ENCODE measurements around the gene EFHB. TPM values are rescaled to one million over a fixed set of nuclear protein-coding genes. Genes with fewer than 3 reads are reported as not detected.
"Not testable (repeated sequence)": the region's sequence is repeated elsewhere in the genome, so short reads cannot be mapped to it uniquely, and the experiment has no call there.

The EFHB gene
- total RNA-seq, 1 donor from 2014 or later = 2.0 TPM

GRCh38 chr3:19960696-19961095, 26.7 kb upstream of the EFHB start:
- H3K36me3 Mint-ChIP-seq = peaks cover 17% of the 10 kb centered on the region
- no peak overlapping the region for H3K4me3 ChIP-seq
- no peaks in the 10 kb centered on the region for H3K27me3 ChIP-seq
- H3K9me3 Mint-ChIP-seq = no peaks in the 10 kb centered on the region
- H3K27ac ChIP-seq = no peak overlapping the region
- H3K4me3 Mint-ChIP-seq = no peak overlapping the region
- no peak overlapping the region for H2AFZ ChIP-seq (replicated peaks)
- no peak for DNase-seq (ENCODE audit: low spot score)
- peaks cover 81% of the 10 kb centered on the region for H4K20me1 ChIP-seq (ENCODE audit: low read depth)
- H3K4me1 Mint-ChIP-seq = no peaks in the 10 kb centered on the region
- H3K36me3 ChIP-seq = no peaks in the 10 kb centered on the region
- no peaks in the 10 kb centered on the region for H3F3A ChIP-seq (ENCODE audit: low read depth)
- no peaks in the 10 kb centered on the region for H3K27me3 Mint-ChIP-seq (ENCODE audit: insufficient read depth, low read depth)
- no peak overlapping the region for H3K9ac ChIP-seq
- no peaks in the 10 kb centered on the region for H3K4me1 ChIP-seq
- H3K9me3 ChIP-seq (ENCODE audit: low read depth) = no peaks in the 10 kb centered on the region
- TF ChIP-seq, protein P1, sequence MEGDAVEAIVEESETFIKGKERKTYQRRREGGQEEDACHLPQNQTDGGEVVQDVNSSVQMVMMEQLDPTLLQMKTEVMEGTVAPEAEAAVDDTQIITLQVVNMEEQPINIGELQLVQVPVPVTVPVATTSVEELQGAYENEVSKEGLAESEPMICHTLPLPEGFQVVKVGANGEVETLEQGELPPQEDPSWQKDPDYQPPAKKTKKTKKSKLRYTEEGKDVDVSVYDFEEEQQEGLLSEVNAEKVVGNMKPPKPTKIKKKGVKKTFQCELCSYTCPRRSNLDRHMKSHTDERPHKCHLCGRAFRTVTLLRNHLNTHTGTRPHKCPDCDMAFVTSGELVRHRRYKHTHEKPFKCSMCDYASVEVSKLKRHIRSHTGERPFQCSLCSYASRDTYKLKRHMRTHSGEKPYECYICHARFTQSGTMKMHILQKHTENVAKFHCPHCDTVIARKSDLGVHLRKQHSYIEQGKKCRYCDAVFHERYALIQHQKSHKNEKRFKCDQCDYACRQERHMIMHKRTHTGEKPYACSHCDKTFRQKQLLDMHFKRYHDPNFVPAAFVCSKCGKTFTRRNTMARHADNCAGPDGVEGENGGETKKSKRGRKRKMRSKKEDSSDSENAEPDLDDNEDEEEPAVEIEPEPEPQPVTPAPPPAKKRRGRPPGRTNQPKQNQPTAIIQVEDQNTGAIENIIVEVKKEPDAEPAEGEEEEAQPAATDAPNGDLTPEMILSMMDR (IDR thresholded peaks at IDR 0.05) = no peak
- TF ChIP-seq EZH2 (IDR thresholded peaks at IDR 0.05) (no peak), EZH2phosphoT487 (IDR thresholded peaks at IDR 0.05) (no peak)
- H3K79me2 ChIP-seq (ENCODE audit: low read depth) = peaks cover 100% of the 10 kb centered on the region
- no peak overlapping the region for H3K4me2 ChIP-seq
- no peak overlapping the region for H3K27ac Mint-ChIP-seq

DNA sequence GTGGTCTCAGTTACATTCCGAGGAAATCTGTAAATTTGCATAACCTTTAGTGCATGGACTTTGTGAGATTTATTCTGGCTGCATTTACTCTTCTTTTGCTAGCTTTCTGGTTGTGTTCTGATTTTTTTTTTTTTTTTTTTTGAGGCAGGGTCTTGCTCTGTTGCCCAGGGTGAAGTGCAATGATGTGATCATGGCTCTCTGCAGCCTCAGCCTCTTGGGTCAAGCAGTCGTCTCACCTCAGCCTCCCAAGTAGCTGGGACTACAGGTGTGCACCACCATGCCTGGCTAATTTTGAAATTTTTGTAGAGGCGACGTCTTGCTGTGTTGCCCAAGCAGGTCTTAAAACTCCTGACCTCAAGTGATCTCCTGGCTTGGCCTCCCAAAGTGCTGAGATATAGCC, 25.5 kb upstream of the EFHB start:
- no peak overlapping the region for H3K9ac ChIP-seq
- H3K4me1 ChIP-seq = no peaks in the 10 kb centered on the region
- no peak overlapping the region for H3K4me2 ChIP-seq
- no peak overlapping the region for H2AFZ ChIP-seq (replicated peaks)
- H3K4me3 Mint-ChIP-seq = no peak overlapping the region
- H3K9me3 ChIP-seq (ENCODE audit: low read depth) = no peaks in the 10 kb centered on the region
- H3K27ac Mint-ChIP-seq = no peak overlapping the region
- no peaks in the 10 kb centered on the region for H3F3A ChIP-seq (ENCODE audit: low read depth)
- no peaks in the 10 kb centered on the region for H3K4me1 Mint-ChIP-seq
- no peak overlapping the region for H3K4me3 ChIP-seq
- peaks cover 69% of the 10 kb centered on the region for H4K20me1 ChIP-seq (ENCODE audit: low read depth)
- H3K36me3 ChIP-seq = no peaks in the 10 kb centered on the region
- TF ChIP-seq, protein P1 (IDR thresholded peaks at IDR 0.05) = no peak
- TF ChIP-seq EZH2phosphoT487 (IDR thresholded peaks at IDR 0.05) (no peak), EZH2 (IDR thresholded peaks at IDR 0.05) (no peak)
- no peaks in the 10 kb centered on the region for H3K27me3 ChIP-seq
- H3K27me3 Mint-ChIP-seq (ENCODE audit: insufficient read depth, low read depth) = no peaks in the 10 kb centered on the region
- H3K9me3 Mint-ChIP-seq = no peaks in the 10 kb centered on the region
- H3K27ac ChIP-seq = no peak overlapping the region
- no peak for DNase-seq (ENCODE audit: low spot score)
- H3K79me2 ChIP-seq (ENCODE audit: low read depth) = peaks cover 100% of the 10 kb centered on the region
- peaks cover 20% of the 10 kb centered on the region for H3K36me3 Mint-ChIP-seq

- not testable (repeated sequence) for H3K27ac ChIP-seq; H3K27me3 Mint-ChIP-seq (ENCODE audit: insufficient read depth, low read depth); H3K4me3 Mint-ChIP-seq; H3K4me3 ChIP-seq; H3K9ac ChIP-seq; H2AFZ ChIP-seq (replicated peaks); H3K4me1 Mint-ChIP-seq; H3K9me3 Mint-ChIP-seq; H3K4me1 ChIP-seq; H3K36me3 ChIP-seq; DNase-seq (ENCODE audit: low spot score); H3K4me2 ChIP-seq; H3K27me3 ChIP-seq; H3K27ac Mint-ChIP-seq; H3F3A ChIP-seq (ENCODE audit: low read depth); H3K9me3 ChIP-seq (ENCODE audit: low read depth)
- H3K36me3 Mint-ChIP-seq = peaks cover 17% of the 10 kb centered on the region
- Histone ChIP-seq H4K20me1 (ENCODE audit: low read depth) (peaks cover 67% of the 10 kb centered on the region), H3K79me2 (ENCODE audit: low read depth) (peaks cover 100% of the 10 kb centered on the region)
These were observed 23.3 kb upstream of the EFHB start for GRCh38 chr3:19957354-19957753.

DNA sequence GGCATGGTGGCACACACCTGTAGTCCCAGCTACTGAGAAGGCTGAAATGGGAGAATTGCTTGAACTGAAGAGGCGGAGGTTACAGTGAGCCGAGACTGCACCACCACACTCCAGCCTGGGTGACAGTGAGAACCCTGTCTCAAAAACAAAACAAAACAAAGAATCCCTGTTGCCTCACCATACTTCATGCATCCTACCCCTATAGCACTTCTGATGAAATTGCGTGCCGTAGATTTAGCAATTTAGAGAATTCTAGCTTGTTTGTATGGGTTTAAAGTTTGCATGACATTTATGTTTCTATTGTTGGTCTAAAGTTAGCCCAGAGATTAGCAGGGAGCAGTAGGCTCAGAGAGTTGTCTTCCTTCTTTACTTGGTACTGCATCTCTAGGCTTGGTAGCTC, 20.7 kb upstream of the EFHB start:
- Mint-ChIP-seq H3K36me3 (peaks cover 13% of the 10 kb centered on the region), H3K4me1 (peaks cover 5% of the 10 kb centered on the region), H3K27me3 (ENCODE audit: insufficient read depth, low read depth) (no peaks in the 10 kb centered on the region), H3K4me3 (no peak overlapping the region), H3K27ac (no peak overlapping the region), H3K9me3 (no peaks in the 10 kb centered on the region)
- Histone ChIP-seq H3K79me2 (ENCODE audit: low read depth) (peaks cover 100% of the 10 kb centered on the region), H3K9ac (no peak overlapping the region), H4K20me1 (ENCODE audit: low read depth) (peaks cover 71% of the 10 kb centered on the region), H2AFZ (replicated peaks) (no peak overlapping the region), H3F3A (ENCODE audit: low read depth) (no peaks in the 10 kb centered on the region), H3K27me3 (no peaks in the 10 kb centered on the region), H3K4me1 (peaks cover 3% of the 10 kb centered on the region), H3K36me3 (no peaks in the 10 kb centered on the region), H3K9me3 (ENCODE audit: low read depth) (no peaks in the 10 kb centered on the region), H3K4me3 (no peak overlapping the region), H3K4me2 (no peak overlapping the region), H3K27ac (no peak overlapping the region)
- TF ChIP-seq, protein P1 (IDR thresholded peaks at IDR 0.05) = no peak
- TF ChIP-seq EZH2 (IDR thresholded peaks at IDR 0.05) = no peak
- no peak for TF ChIP-seq EZH2phosphoT487 (IDR thresholded peaks at IDR 0.05)
- DNase-seq (ENCODE audit: low spot score) = no peak

Measured in neural progenitor cell (in vitro differentiated cells).